Coronary artery (tissue), 2 donors: ENCODE data around the gene ZNG1F.
"Not testable (repeated sequence)": the region's sequence is repeated elsewhere in the genome, so short reads cannot be mapped to it uniquely, and the experiment has no call there.

ENCODE experiments used
- DNase-seq: peaks from one replicate; pipeline ENCODE4 v3.0.0-alpha.2; 2017; ENCODE audit warnings: low spot score
- H3K27ac ChIP-seq, 2 donors: fragments of 200-600 bp; sonication (generic); one replicate each; pipeline ENCODE4 v1.5.1; 2016 to 2019
- H3K4me3 ChIP-seq: fragments of 200-600 bp; sonication (generic); 2 replicates; pipeline ENCODE4 v1.5.1; 2016; ENCODE audit warnings: mild to moderate bottlenecking, moderate library complexity

Gene ZNG1F

DNA sequence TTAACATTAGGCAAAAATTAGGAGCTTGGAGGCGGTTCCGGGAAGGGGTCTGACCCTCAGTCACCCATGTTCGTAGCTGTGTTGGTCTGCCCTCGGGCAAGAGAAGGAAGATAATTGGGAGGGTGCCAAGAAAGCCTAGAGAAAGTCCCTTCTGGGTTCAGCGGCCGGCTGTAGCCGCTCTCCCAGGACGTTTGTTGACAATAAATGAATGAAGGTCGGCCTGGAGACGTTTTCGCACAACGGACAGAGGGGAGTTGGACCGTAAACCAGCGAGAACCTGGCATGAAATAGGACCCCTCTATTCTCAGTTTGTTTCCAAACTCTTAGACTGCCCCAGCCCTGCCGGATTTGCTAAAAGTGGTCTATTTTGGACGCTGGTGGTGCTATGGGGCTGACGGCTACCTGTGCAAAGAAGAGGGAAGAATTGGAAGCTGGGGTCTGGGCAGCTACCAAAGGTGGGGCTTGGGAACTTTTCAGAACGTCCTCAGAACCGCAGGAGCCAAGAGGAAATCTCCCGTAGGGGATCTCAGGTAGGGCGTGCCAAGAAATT is 63.9 kb downstream of the ZNG1F start:
- not testable (repeated sequence) for H3K4me3 ChIP-seq, DNase-seq, H3K27ac ChIP-seq

DNA sequence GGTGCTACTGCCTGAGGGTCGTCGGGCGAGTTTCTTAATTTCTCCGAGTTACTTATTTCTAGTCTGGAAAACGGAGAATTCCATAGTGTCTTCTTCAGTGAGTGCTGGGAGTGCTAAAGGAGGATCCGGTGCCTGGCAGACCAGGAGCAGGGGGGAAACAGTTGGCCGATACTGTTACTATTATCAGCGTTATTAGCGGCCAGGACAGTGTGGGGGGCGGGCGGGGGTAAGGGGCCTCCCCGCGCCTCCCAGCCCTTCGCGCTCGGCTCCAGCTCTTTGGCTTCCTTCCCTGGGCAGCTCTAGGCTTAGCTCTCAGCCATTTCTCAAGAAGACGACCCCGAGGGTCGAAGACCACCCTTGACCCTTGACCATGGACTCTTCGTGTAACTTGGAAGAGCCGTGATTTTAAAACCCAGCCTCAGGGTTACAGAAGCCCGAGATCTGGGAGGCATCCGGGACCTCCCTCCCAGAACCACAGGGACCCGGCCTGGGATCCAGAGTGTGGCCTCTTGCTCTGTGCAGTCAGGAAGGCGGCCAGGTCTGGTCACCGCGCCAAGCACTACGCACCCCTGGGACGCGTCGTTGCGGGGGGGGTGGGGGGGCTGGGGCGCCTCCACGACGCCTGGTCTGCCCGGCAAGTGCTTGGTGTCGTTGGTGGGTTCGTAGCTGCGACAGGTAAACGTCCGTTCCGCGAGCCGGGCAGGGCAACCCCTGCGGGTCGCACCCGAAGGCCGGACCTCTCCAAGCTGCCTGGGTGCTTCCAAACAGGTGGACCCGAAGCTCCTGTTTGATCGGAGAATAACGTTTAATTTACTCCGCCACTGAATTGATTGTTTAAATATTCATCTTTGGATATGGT is 64.6 kb downstream of the ZNG1F start:
- not testable (repeated sequence) for H3K4me3 ChIP-seq, H3K27ac ChIP-seq
- DNase-seq = peak; percentile 5

DNA sequence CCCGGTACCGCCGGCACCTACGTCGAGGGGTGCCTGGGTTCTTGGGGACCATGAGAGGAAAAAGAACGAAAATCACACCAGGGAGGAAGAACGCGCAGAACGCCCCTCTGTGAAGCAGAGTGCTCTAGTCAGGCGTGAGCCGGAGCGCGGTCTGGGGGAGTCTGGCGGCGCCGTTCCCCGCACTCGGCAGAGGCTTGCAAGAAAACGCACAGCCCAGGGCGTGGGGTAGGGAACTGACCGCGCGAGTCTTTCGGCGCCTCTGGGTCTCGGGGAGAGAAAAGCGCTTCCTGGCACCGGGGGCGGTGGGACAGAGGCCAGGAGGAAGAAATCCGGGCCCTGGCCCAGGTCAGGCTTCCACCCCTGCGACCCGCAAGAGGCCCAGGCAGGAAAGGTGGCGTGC is 65.3 kb downstream of the ZNG1F start:
- not testable (repeated sequence) for DNase-seq, H3K27ac ChIP-seq, H3K4me3 ChIP-seq

GRCh38 chr9:41123396-41123795 is 65.7 kb downstream of the ZNG1F start:
- not testable (repeated sequence) for H3K27ac ChIP-seq, DNase-seq, H3K4me3 ChIP-seq

- H3K4me3 ChIP-seq, DNase-seq, H3K27ac ChIP-seq: not testable (repeated sequence)
These were observed 68.4 kb downstream of the ZNG1F start for GRCh38 chr9:41120696-41121095.

- not testable (repeated sequence) for H3K27ac ChIP-seq, H3K4me3 ChIP-seq, DNase-seq
These were observed 69.4 kb downstream of the ZNG1F start for GRCh38 chr9:41119719-41120118.

DNA sequence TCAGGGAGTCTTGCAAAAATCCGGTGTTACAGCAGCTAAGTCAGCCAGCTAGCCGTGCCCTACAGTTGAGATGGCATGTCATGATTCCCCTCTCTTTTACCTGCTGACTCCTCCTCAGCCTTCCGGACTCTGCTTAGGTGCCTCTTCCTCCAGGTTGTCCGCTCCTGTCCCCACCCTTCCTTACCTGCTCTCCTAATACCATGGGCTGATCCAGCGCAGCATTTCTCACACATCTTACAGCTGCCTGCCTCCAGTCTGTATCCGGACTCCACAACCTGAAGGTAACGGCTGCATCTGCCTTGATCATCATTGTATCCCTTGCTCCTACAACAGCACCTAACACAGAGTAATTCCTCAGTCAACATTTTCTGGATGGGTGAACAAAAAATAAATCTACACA is 69.8 kb downstream of the ZNG1F start:
- DNase-seq, H3K27ac ChIP-seq, H3K4me3 ChIP-seq: not testable (repeated sequence)

DNA sequence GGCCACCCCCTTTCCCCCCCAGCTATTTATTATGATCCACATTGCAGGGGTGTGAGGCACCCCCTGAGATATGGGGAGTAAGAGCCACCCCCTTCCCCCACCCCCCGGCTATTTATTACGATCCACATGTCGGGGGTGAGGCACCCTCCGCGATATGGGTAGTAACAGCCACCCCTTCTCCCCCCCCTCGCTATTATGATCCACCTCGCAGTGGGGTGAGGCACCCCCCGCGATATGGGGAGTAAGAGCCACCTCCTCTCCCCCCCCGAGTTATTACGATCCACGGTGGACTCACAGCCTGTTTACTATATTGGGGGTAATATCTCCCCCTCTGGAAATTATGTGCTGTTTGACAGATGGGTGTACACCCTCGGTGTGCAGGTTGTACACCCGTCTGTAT is 75.8 kb downstream of the ZNG1F start:
- not testable (repeated sequence) for DNase-seq, H3K27ac ChIP-seq, H3K4me3 ChIP-seq

- not testable (repeated sequence) for DNase-seq, H3K27ac ChIP-seq, H3K4me3 ChIP-seq
These were observed 77.7 kb downstream of the ZNG1F start for GRCh38 chr9:41111414-41111813.

DNA sequence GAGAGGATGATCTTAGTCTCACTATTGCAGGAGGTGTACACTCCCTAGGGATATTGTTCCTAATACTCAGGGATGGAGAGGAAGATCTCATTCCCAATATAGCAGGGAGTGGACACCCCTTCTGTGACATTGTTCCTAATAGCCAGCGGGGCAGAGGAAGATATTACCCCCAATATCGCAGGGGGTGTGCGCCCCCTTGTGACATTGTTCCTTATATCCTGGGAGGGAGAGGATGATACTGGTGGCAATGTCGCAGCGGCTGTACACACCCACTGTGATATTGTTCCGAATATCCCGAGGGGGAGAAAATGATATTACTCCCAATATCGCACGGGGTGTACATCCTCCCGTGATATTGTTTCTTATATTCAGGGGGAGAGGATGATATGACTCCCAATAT is 78.2 kb downstream of the ZNG1F start:
- not testable (repeated sequence) for H3K27ac ChIP-seq

GRCh38 chr9:41109253-41109652 is 79.9 kb downstream of the ZNG1F start:
- H3K4me3 ChIP-seq, H3K27ac ChIP-seq, DNase-seq: not testable (repeated sequence)

More for the DNA sequence above, 78.2 kb downstream of the ZNG1F start:
- H3K4me3 ChIP-seq, DNase-seq: not testable (repeated sequence)

- H3K27ac ChIP-seq, H3K4me3 ChIP-seq: not testable (repeated sequence)
- DNase-seq = peak; percentile 2
These were observed 80.3 kb downstream of the ZNG1F start for GRCh38 chr9:41108816-41109215.

DNA sequence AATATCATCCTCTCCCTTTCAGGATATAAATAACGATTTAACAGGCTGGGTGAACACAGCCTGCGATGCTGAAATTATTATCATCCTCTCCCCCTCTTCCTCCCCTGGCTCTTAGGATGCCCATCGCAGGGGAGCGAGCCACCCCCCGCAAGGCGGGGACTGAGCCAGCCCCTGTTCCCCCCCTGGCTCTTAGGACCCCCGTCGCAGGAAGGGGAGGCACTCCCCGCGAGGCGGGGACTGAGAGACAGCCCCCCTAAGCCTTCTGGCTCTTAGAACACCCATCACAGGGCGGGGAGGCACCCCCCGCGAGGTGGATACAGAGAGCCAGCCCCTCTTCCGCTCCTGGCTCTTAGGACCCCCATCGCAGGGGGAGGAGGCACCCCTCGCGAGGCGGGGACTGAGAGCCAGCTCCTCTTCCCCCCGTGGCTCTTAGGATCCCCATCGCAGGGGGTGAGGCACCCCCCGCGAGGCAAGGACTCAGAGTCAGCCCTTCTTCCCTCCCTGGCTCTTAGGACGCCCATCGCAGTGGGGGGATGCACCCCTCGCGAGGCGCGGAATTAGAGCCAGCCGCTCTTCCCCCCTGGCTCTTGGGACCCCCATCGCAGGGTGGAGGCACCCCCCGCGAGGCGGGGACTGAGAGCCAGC is 82.5 kb downstream of the ZNG1F start:
- not testable (repeated sequence) for H3K4me3 ChIP-seq, H3K27ac ChIP-seq, DNase-seq

DNA sequence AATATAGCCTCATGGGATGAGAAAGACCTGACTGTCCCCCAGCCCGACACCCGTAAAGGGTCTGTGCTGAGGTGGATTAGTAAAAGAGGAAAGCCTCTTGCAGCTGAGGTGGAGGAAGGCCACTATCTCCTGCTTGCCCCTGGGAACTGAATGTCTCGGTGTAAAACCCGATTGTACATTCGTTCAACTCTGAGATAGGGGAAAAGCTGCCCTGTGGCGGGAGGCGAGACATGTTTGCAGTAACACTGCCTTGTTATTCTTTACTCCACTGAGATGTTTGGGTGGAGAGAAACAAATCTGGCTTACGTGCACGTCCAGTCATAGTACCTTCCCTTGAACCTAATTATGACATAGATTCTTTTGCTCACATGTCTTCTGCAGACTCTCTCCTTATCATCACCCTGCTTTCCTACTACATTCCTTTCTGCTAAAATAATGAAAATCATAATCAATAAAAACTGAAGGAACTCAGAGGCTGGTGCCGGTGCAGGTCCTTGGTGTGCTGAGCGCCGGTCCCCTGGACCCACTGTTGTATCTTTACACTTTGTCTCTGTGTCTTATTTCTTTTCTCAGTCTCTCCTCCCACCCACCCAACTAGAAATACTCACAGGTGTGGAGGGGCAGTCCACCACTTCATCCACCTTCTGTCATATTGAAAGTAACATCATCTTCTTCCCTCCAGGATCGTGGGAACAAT is 83.4 kb downstream of the ZNG1F start:
- DNase-seq, H3K4me3 ChIP-seq: not testable (repeated sequence)

DNA sequence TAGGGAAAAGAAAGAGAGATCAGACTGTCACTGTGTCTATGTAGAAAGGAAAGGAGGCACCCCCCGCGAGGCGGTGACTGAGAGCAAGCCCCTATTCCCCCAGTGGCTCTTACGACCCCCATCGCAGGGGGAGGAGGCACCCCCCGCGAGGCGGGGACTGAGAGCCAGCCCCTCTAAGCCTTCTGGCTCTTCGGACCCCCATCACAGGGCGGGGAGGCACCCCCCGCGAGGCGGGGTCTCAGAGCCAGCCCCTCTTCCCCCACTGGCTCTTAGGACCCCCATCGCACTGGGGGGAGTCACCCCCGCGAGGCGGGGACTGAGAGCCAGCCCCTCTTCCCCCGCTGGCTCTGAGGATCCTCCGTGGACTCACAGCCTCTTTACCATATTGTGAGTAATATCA is 84.6 kb downstream of the ZNG1F start:
- DNase-seq, H3K27ac ChIP-seq, H3K4me3 ChIP-seq: not testable (repeated sequence)

More for the DNA sequence above, 83.4 kb downstream of the ZNG1F start:
- H3K27ac ChIP-seq = not testable (repeated sequence)

DNA sequence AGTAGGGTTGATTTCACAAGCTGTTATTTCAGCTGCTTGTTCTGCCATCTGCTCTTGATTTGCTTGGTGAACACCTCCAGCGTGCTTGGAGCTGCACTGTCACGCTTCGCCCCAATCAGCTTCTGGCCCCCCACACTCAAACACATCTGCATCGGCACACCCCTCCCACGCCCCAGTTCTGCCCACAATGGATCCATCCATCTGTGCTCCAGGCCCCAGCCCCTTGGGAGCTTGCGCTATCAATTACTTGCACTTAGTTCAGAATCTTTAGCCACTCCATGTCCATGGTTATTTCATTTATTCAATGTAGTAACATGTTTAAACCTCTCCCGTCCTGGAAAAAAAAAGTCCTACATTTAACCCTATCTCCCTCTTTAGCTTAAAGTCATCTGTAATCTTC is 88.6 kb downstream of the ZNG1F start:
- DNase-seq = peak; percentile 17
- not testable (repeated sequence) for H3K4me3 ChIP-seq, H3K27ac ChIP-seq

DNA sequence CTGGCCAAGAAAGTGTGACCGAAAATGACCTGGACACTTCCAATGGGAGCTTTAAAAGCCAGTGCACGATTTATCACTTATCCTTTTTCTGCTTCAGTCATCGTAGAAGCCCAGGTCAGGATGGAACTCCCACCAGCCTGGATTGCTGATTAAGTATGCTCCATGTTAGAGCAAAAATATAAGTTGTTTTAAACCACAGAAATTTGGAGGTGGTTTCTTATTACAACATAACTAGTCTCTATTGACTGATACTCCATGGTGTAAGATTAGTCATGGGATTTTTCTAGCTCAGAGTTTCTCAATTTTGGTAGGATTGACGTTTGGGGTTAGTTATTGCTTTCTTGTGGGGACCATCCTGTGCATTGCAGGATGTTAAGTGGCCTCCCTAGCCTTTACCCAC is 90.4 kb downstream of the ZNG1F start:
- not testable (repeated sequence) for H3K4me3 ChIP-seq, H3K27ac ChIP-seq, DNase-seq

- not testable (repeated sequence) for H3K27ac ChIP-seq, DNase-seq, H3K4me3 ChIP-seq
These were observed 94.1 kb downstream of the ZNG1F start for GRCh38 chr9:41095060-41095459.
